NCI-H446 treated with DMSO at 0.1 percent for 48 hours (cell line): Measurements from ENCODE around the gene SETBP1.

ENCODE experiments used
- DNase-seq: peaks from one replicate; lab custom pipeline; 2025; lab: John Stamatoyannopoulos, UW

SETBP1 gene

GRCh38 chr18:44968336-44968735, 287.6 kb downstream of the SETBP1 start:
- DNase-seq = no peak

- DNase-seq = no peak
Measured at GRCh38 chr18:44969214-44969795, 288.6 kb downstream of the SETBP1 start.

GRCh38 chr18:44973282-44973681, 292.6 kb downstream of the SETBP1 start:
- DNase-seq = no peak

- DNase-seq = no peak
Measured at GRCh38 chr18:44974174-44974573, 293.5 kb downstream of the SETBP1 start.

- no peak for DNase-seq
Measured at GRCh38 chr18:44977856-44978255, 297.2 kb downstream of the SETBP1 start.

- DNase-seq = no peak
Measured at GRCh38 chr18:44979748-44980147, 299.1 kb downstream of the SETBP1 start.

GRCh38 chr18:44981121-44981520, 300.4 kb downstream of the SETBP1 start:
- DNase-seq = no peak

GRCh38 chr18:44986933-44987332, 306.2 kb downstream of the SETBP1 start:
- DNase-seq = no peak

GRCh38 chr18:44987371-44987770, 306.7 kb downstream of the SETBP1 start:
- DNase-seq = no peak

GRCh38 chr18:44988821-44989587, 308.3 kb downstream of the SETBP1 start:
- DNase-seq = no peak

GRCh38 chr18:44996261-44996660, 315.6 kb downstream of the SETBP1 start:
- DNase-seq = no peak

GRCh38 chr18:44997174-44997573, 316.5 kb downstream of the SETBP1 start:
- DNase-seq = no peak

- DNase-seq = no peak
Measured at GRCh38 chr18:44998360-44998759, 317.7 kb downstream of the SETBP1 start.

- DNase-seq = no peak
Measured at GRCh38 chr18:45004546-45005080, 323.9 kb downstream of the SETBP1 start.

- no peak for DNase-seq
Measured at GRCh38 chr18:45006934-45007333, 326.2 kb downstream of the SETBP1 start.

GRCh38 chr18:45007531-45007930, 326.8 kb downstream of the SETBP1 start:
- no peak for DNase-seq

GRCh38 chr18:45008694-45009413, 328.2 kb downstream of the SETBP1 start:
- no peak for DNase-seq

- DNase-seq = no peak
Measured at GRCh38 chr18:45009756-45010155, 329.1 kb downstream of the SETBP1 start.

GRCh38 chr18:45012286-45012685, 331.6 kb downstream of the SETBP1 start:
- no peak for DNase-seq

- no peak for DNase-seq
Measured at GRCh38 chr18:45014047-45014501, 333.4 kb downstream of the SETBP1 start.

- no peak for DNase-seq
Measured at GRCh38 chr18:45015788-45016128, 335.1 kb downstream of the SETBP1 start.

- DNase-seq = no peak
Measured at GRCh38 chr18:45019469-45019868, 338.8 kb downstream of the SETBP1 start.

- no peak for DNase-seq
Measured at GRCh38 chr18:45023519-45023918, 342.8 kb downstream of the SETBP1 start.
